NCI-H510A (cell line): ENCODE results near the gene NCOA3.

Experiments
- DNase-seq: peaks from one replicate; lab custom pipeline; 2025; lab: John Stamatoyannopoulos, UW

The NCOA3 gene

GRCh38 chr20:47680804-47681529, 179.3 kb downstream of the NCOA3 start:
- DNase-seq: no peak

GRCh38 chr20:47682028-47682783, 180.5 kb downstream of the NCOA3 start:
- DNase-seq: no peak

GRCh38 chr20:47682916-47683315, 181.2 kb downstream of the NCOA3 start:
- no peak for DNase-seq

GRCh38 chr20:47684306-47685080, 182.8 kb downstream of the NCOA3 start:
- DNase-seq: no peak

- no peak for DNase-seq
Measured at GRCh38 chr20:47686545-47686944, 184.9 kb downstream of the NCOA3 start.

- DNase-seq: no peak
Measured at GRCh38 chr20:47687095-47687987, 185.7 kb downstream of the NCOA3 start.

- no peak for DNase-seq
Measured at GRCh38 chr20:47688385-47689381, 187.0 kb downstream of the NCOA3 start.

- DNase-seq: no peak
Measured at GRCh38 chr20:47689731-47690130, 188.0 kb downstream of the NCOA3 start.

GRCh38 chr20:47691625-47692024, 189.9 kb downstream of the NCOA3 start:
- DNase-seq: no peak

GRCh38 chr20:47694021-47694818, 192.5 kb downstream of the NCOA3 start:
- no peak for DNase-seq

- DNase-seq: no peak
Measured at GRCh38 chr20:47696856-47697255, 195.2 kb downstream of the NCOA3 start.

GRCh38 chr20:47698142-47698541, 196.5 kb downstream of the NCOA3 start:
- no peak for DNase-seq

- no peak for DNase-seq
Measured at GRCh38 chr20:47699818-47700217, 198.1 kb downstream of the NCOA3 start.

- DNase-seq: no peak
Measured at GRCh38 chr20:47700327-47700726, 198.6 kb downstream of the NCOA3 start.

GRCh38 chr20:47701612-47702011, 199.9 kb downstream of the NCOA3 start:
- DNase-seq: no peak

GRCh38 chr20:47703748-47704147, 202.1 kb downstream of the NCOA3 start:
- no peak for DNase-seq

- DNase-seq: no peak
Measured at GRCh38 chr20:47704746-47705496, 203.2 kb downstream of the NCOA3 start.

- no peak for DNase-seq
Measured at GRCh38 chr20:47705497-47705856, 203.8 kb downstream of the NCOA3 start.

- no peak for DNase-seq
Measured at GRCh38 chr20:47706345-47706744, 204.7 kb downstream of the NCOA3 start.
